ENCODE data around the gene MAGEA4.

Gene MAGEA4

GRCh38 chrX:151935358-151935757 is 22.7 kb downstream of the MAGEA4 start:
- no peak for DNase-seq

DNA sequence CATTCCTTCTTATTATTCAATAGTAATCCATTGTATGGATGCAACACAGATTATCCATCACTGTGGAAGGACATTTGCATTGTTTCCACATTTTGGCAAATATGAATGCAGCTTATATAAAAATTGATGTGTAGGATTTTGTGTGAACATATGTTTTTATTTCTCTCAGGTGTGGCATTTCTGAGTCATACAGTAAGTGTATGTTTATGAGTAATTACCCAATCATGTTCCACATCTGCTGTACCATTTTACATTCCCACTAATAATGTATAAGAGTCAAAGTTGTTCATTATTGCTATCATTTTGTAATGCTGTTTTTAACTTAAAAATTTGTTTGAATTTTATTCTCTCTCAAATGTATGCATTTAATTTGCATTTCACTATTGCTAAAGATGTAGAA is 25.5 kb downstream of the MAGEA4 start:
- no peak for DNase-seq

GRCh38 chrX:151954730-151955129 is 42.0 kb downstream of the MAGEA4 start:
- DNase-seq = no peak

DNA sequence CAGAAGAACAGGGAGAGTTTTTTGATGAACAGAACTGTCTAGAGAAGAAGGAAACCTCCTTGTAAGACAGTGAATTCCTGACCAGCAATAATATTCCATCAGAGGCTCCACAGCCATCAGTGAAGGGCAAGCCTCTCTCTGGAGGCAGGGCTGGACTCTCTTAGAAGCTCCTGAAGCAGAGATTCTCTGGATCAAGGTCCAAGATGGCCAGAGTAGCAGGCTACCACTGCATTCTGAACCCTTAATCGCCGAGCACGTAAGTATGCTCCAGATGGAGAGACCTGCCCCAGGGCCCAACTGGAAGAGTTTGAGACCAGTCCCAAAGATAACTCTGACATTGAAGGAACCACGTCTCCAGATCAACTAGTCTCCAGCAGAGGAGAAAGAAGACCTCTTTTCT is 45.4 kb downstream of the MAGEA4 start:
- DNase-seq = no peak

- DNase-seq = no peak
Measured at GRCh38 chrX:151962034-151962433, 49.3 kb downstream of the MAGEA4 start.

DNA sequence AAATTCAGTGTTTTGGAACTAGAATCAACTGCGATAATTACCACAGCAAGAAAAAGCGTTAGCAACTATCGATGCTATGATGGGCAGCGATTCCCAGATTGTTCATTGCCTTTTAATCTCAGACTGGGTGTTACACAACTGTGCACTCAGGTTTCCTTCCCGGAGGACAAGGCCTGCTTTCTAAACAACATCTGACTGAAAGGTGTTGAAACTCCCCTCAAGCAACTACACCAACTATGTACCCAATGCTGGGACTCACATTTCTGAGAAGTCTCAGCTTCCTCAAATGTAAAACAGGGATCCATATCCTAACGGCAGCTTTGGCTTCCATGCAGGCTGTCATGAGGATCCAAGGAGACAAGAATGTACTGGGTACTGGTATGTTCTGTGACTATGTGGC is 53.5 kb downstream of the MAGEA4 start:
- DNase-seq = no peak

- no peak for DNase-seq
Measured at GRCh38 chrX:151970027-151970426, 57.3 kb downstream of the MAGEA4 start.

- DNase-seq = no peak
Measured at GRCh38 chrX:151970661-151971060, 58.0 kb downstream of the MAGEA4 start.

- DNase-seq = no peak
Measured at GRCh38 chrX:151973060-151973661, 60.5 kb downstream of the MAGEA4 start.

DNA sequence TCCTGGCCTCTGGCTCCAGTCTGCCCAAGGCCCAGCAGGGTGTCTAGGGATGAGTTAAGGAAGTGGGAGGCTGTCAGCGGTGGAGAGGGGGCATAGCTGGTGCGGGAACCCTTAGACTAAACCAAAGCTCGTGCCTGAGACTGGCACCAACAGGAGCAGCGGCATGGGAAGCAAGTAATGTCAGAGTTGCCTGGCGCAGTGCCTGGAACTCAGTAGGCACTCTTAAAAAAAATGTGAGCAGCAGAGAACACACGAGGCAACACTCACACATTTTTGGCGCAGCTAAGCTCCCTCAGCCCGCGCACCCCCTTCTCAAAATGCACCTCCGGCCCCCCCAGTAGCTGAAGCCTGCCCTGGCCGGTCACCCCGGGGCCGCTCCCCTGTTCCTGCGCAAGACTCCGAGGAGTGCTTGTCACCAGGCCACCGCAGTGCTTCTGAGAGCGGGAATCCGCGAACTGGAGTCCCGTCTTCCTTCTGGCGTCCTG is 61.2 kb downstream of the MAGEA4 start:
- no peak for DNase-seq

All from NCI-H1694 (cell line).